Measurements from ENCODE around the gene FNBP1. TPM values are rescaled to one million over a fixed set of nuclear protein-coding genes. Genes with fewer than 3 reads are reported as not detected.

FNBP1 gene
- total RNA-seq, 6 donors from 2014 or later = 34.8 to 85.4 (median 51.6) TPM

GRCh38 chr9:129857207-129857606 is 185.8 kb downstream of the FNBP1 start:
- 87 to 95% methylated on average over 7 of the region's 7 CpGs for WGBS, 2 donors
- Histone ChIP-seq H3K27ac (no peak overlapping the region), H3K9me3 (no peaks in the 10 kb centered on the region), H3K4me3 (no peak overlapping the region), H3K27me3 (no peaks in the 10 kb centered on the region), H3K4me1 (no peaks in the 10 kb centered on the region), H3K36me3 (peaks cover 18 to 81% (median 51%) of the 10 kb centered on the region in 4 donors)
- DNase-seq = no peak
- no peak for ATAC-seq (ENCODE audit: low FRiP score in 2 of 2)
- no peak for TF ChIP-seq EP300 (IDR thresholded peaks at IDR 0.05)
- no peak for TF ChIP-seq POLR2AphosphoS5 (IDR thresholded peaks at IDR 0.05)
- no peak for TF ChIP-seq POLR2A (IDR thresholded peaks at IDR 0.05)
- no peak for TF ChIP-seq CTCF (IDR thresholded peaks at IDR 0.05)

- DNase-seq = no peak
- ATAC-seq (ENCODE audit: low FRiP score in 2 of 2) = no peak
- H3K36me3 ChIP-seq = peaks cover 14 to 87% (median 50%) of the 10 kb centered on the region in 4 donors
- H3K4me3 ChIP-seq = no peak overlapping the region
- H3K27me3 ChIP-seq = no peaks in the 10 kb centered on the region
- no peak for TF ChIP-seq POLR2AphosphoS5 (IDR thresholded peaks at IDR 0.05)
- TF ChIP-seq POLR2A (IDR thresholded peaks at IDR 0.05) = no peak
- no peak for TF ChIP-seq CTCF (IDR thresholded peaks at IDR 0.05)
- H3K9me3 ChIP-seq = no peaks in the 10 kb centered on the region
- no peaks in the 10 kb centered on the region for H3K4me1 ChIP-seq
- whole genome bisulfite sequencing, 2 donors = 89 to 95% methylated on average over 4 of the region's 4 CpGs
- H3K27ac ChIP-seq = no peak overlapping the region
Observed at GRCh38 chr9:129854588-129855110, 188.3 kb downstream of the FNBP1 start.

- no peak for ATAC-seq (ENCODE audit: low FRiP score in 2 of 2)
- H3K4me3 ChIP-seq = no peak overlapping the region
- H3K27me3 ChIP-seq = no peaks in the 10 kb centered on the region
- H3K4me1 ChIP-seq = no peaks in the 10 kb centered on the region
- DNase-seq = no peak
- H3K36me3 ChIP-seq = peaks cover 14 to 84% (median 47%) of the 10 kb centered on the region in 4 donors
- no peak overlapping the region for H3K27ac ChIP-seq
- 61 to 63% methylated on average over 3 of the region's 3 CpGs for WGBS, 2 donors
- no peaks in the 10 kb centered on the region for H3K9me3 ChIP-seq
- TF ChIP-seq POLR2A (IDR thresholded peaks at IDR 0.05) = no peak
- TF ChIP-seq POLR2AphosphoS5 (IDR thresholded peaks at IDR 0.05) = no peak
- no peak for TF ChIP-seq CTCF (IDR thresholded peaks at IDR 0.05)
- TF ChIP-seq EP300 (IDR thresholded peaks at IDR 0.05) = no peak
Observed at GRCh38 chr9:129853614-129854013, 189.4 kb downstream of the FNBP1 start.

GRCh38 chr9:129852579-129852978 is 190.4 kb downstream of the FNBP1 start:
- H3K9me3 ChIP-seq = no peaks in the 10 kb centered on the region
- H3K27ac ChIP-seq = peak overlapping the region in 1 of 4 donors; percentile 11
- no peaks in the 10 kb centered on the region for H3K27me3 ChIP-seq
- peaks cover 14 to 73% (median 40%) of the 10 kb centered on the region in 4 donors for H3K36me3 ChIP-seq
- DNase-seq (no peak), ATAC-seq (ENCODE audit: low FRiP score in 2 of 2) (no peak)
- no peak for TF ChIP-seq POLR2A (IDR thresholded peaks at IDR 0.05)
- TF ChIP-seq CTCF (IDR thresholded peaks at IDR 0.05) = no peak
- no peak for TF ChIP-seq POLR2AphosphoS5 (IDR thresholded peaks at IDR 0.05)
- TF ChIP-seq EP300 (IDR thresholded peaks at IDR 0.05) = no peak
- H3K4me1 ChIP-seq = no peaks in the 10 kb centered on the region
- 56 to 74% methylated on average over 3 to 5 of the region's 5 CpGs for WGBS, 2 donors
- H3K4me3 ChIP-seq = no peak overlapping the region

GRCh38 chr9:129851821-129852220 is 191.2 kb downstream of the FNBP1 start:
- TF ChIP-seq EP300 (IDR thresholded peaks at IDR 0.05) (no peak), POLR2A (IDR thresholded peaks at IDR 0.05) (no peak), POLR2AphosphoS5 (IDR thresholded peaks at IDR 0.05) (no peak), CTCF (IDR thresholded peaks at IDR 0.05) (no peak)
- DNase-seq (no peak), ATAC-seq (ENCODE audit: low FRiP score in 2 of 2) (no peak)
- WGBS, 2 donors = 77 to 78% methylated on average over 5 of the region's 5 CpGs
- Histone ChIP-seq H3K4me3 (no peak overlapping the region), H3K9me3 (no peaks in the 10 kb centered on the region), H3K4me1 (no peaks in the 10 kb centered on the region), H3K36me3 (peaks cover 14 to 66% (median 36%) of the 10 kb centered on the region in 4 donors), H3K27ac (no peak overlapping the region), H3K27me3 (no peaks in the 10 kb centered on the region)
